HG02763 (cell line): ENCODE data around the gene FAM53C.

Experiments
- ATAC-seq: cut with Tn5 transposase; IDR thresholded peaks from one replicate; pipeline ENCODE4 v1.9.1; 2021; ENCODE audit warnings: mild to moderate bottlenecking, moderate library complexity; ENCODE audit not compliant: unreplicated experiment

FAM53C gene

GRCh38 chr5:138350563-138350890, 12.5 kb downstream of the FAM53C start:
- ATAC-seq, result no peak

GRCh38 chr5:138351056-138351455, 13.0 kb downstream of the FAM53C start:
- ATAC-seq, result no peak

GRCh38 chr5:138351517-138351916, 13.5 kb downstream of the FAM53C start:
- no peak for ATAC-seq

- ATAC-seq, result peak; percentile 64
Measured at GRCh38 chr5:138352071-138352721, 14.1 kb downstream of the FAM53C start, which contains the start of gene KDM3B. Gene KDM3B (plus strand): TSS chr5:138352685. CDS start chr5:138352796, 111 bp downstream.

GRCh38 chr5:138352722-138353559, 14.9 kb downstream of the FAM53C start:
- peak; percentile 38 for ATAC-seq

GRCh38 chr5:138353560-138354080, 15.6 kb downstream of the FAM53C start:
- no peak for ATAC-seq

- no peak for ATAC-seq
Measured at GRCh38 chr5:138354387-138354786, 16.3 kb downstream of the FAM53C start.

- ATAC-seq, result no peak
Measured at GRCh38 chr5:138354926-138355378, 16.9 kb downstream of the FAM53C start.

- no peak for ATAC-seq
Measured at GRCh38 chr5:138359621-138360020, 21.6 kb downstream of the FAM53C start.

GRCh38 chr5:138360941-138361452, 22.9 kb downstream of the FAM53C start:
- no peak for ATAC-seq

- ATAC-seq, result no peak
Measured at GRCh38 chr5:138364576-138364975, 26.5 kb downstream of the FAM53C start.

- ATAC-seq, result no peak
Measured at GRCh38 chr5:138366632-138367382, 28.7 kb downstream of the FAM53C start.

- ATAC-seq, result no peak
Measured at GRCh38 chr5:138369261-138369660, 31.2 kb downstream of the FAM53C start.

GRCh38 chr5:138369706-138370105, 31.6 kb downstream of the FAM53C start:
- no peak for ATAC-seq

- ATAC-seq, result no peak
Measured at GRCh38 chr5:138370537-138370936, 32.5 kb downstream of the FAM53C start.

GRCh38 chr5:138371454-138371853, 33.4 kb downstream of the FAM53C start:
- ATAC-seq, result no peak

GRCh38 chr5:138372225-138372624, 34.2 kb downstream of the FAM53C start:
- ATAC-seq, result no peak

- no peak for ATAC-seq
Measured at GRCh38 chr5:138372653-138373052, 34.6 kb downstream of the FAM53C start.

GRCh38 chr5:138382347-138382746, 44.3 kb downstream of the FAM53C start:
- ATAC-seq, result no peak

GRCh38 chr5:138385660-138386059, 47.6 kb downstream of the FAM53C start:
- no peak for ATAC-seq

- no peak for ATAC-seq
Measured at GRCh38 chr5:138386290-138386689, 48.2 kb downstream of the FAM53C start.
